H9 (cell line): ENCODE measurements around the gene PASK. TPM values are rescaled to one million over a fixed set of nuclear protein-coding genes. Genes with fewer than 3 reads are reported as not detected.

Source experiments
- DNase-seq: peaks from one replicate; pipeline ENCODE4 v3.0.0-alpha.2; 2017
- H2AFZ ChIP-seq: one replicate; pipeline ENCODE4 v1.6.1; 2013; ENCODE audit warnings: mild to moderate bottlenecking, low read length, control low read depth, moderate library complexity
- H2AK5ac ChIP-seq: 2 replicates; pipeline ENCODE4 v1.6.1; 2013; ENCODE audit warnings: low read length, control low read depth, mixed read lengths; ENCODE audit not compliant: insufficient read length
- H2BK120ac ChIP-seq: one replicate; pipeline ENCODE4 v1.6.1; 2013; ENCODE audit warnings: low read depth, mild to moderate bottlenecking, low read length, control low read depth, inconsistent platforms; ENCODE audit not compliant: poor library complexity, severe bottlenecking
- H2BK12ac ChIP-seq: 2 replicates; pipeline ENCODE4 v1.6.1; 2013; ENCODE audit warnings: low read length, control low read depth, mixed read lengths, low read depth; ENCODE audit not compliant: insufficient read length
- H2BK15ac ChIP-seq: 2 replicates; pipeline ENCODE4 v1.6.1; 2013; ENCODE audit warnings: low read depth, low read length, control low read depth
- H2BK20ac ChIP-seq: one replicate; pipeline ENCODE4 v1.6.1; 2013; ENCODE audit warnings: low read depth, mild to moderate bottlenecking, low read length, control low read depth, inconsistent platforms; ENCODE audit not compliant: poor library complexity, severe bottlenecking
- H2BK5ac ChIP-seq: 2 replicates; pipeline ENCODE4 v1.6.1; 2013; ENCODE audit warnings: low read length, control low read depth, mixed read lengths; ENCODE audit not compliant: insufficient read length
- H3K14ac ChIP-seq: 2 replicates; pipeline ENCODE4 v1.6.1; 2013; ENCODE audit warnings: low read length, control low read depth; ENCODE audit not compliant: insufficient read depth
- H3K18ac ChIP-seq: 2 replicates; pipeline ENCODE4 v1.6.1; 2013; ENCODE audit warnings: low read depth, mild to moderate bottlenecking, mixed read lengths, low read length, control low read depth; ENCODE audit not compliant: insufficient read length
- H3K23ac ChIP-seq: 2 replicates; pipeline ENCODE4 v1.6.1; 2013; ENCODE audit warnings: low read length, control low read depth, mixed read lengths, low read depth; ENCODE audit not compliant: insufficient read length
- H3K23me2 ChIP-seq: 2 replicates; pipeline ENCODE4 v1.6.1; 2013; ENCODE audit warnings: low read depth, mild to moderate bottlenecking, mixed read lengths, low read length, control low read depth; ENCODE audit not compliant: insufficient read length, poor library complexity, severe bottlenecking
- H3K27ac ChIP-seq: 2 replicates; pipeline ENCODE4 v1.5.1; 2013; ENCODE audit warnings: low read length, control low read depth, mixed read lengths, low read depth; ENCODE audit not compliant: insufficient read length
- H3K27me3 ChIP-seq: 2 replicates; pipeline ENCODE4 v1.6.1; 2013; ENCODE audit warnings: low read length, control low read depth, inconsistent platforms; ENCODE audit not compliant: insufficient read depth
- H3K4ac ChIP-seq: 2 replicates; pipeline ENCODE4 v1.6.1; 2013; ENCODE audit warnings: low read depth, mild to moderate bottlenecking, control low read depth, inconsistent platforms, low read length, moderate library complexity
- H3K4me1 ChIP-seq: 2 replicates; pipeline ENCODE4 v1.6.1; 2013; ENCODE audit warnings: low read length, control low read depth, inconsistent platforms; ENCODE audit not compliant: insufficient read depth
- H3K4me2 ChIP-seq: 2 replicates; pipeline ENCODE4 v1.6.1; 2013; ENCODE audit warnings: low read length, control low read depth, mixed read lengths; ENCODE audit not compliant: insufficient read length, insufficient read depth
- H3K56ac ChIP-seq: 2 replicates; pipeline ENCODE4 v1.6.1; 2013; ENCODE audit warnings: low read depth, mild to moderate bottlenecking, mixed read lengths, low read length, control low read depth; ENCODE audit not compliant: insufficient read length
- H3K79me1 ChIP-seq: 2 replicates; pipeline ENCODE4 v1.6.1; 2013; ENCODE audit warnings: low read depth, mild to moderate bottlenecking, moderate library complexity, low read length, control low read depth, inconsistent platforms; ENCODE audit not compliant: insufficient read depth, poor library complexity, severe bottlenecking
- H3K79me2 ChIP-seq: 2 replicates; pipeline ENCODE4 v1.6.1; 2013; ENCODE audit warnings: low read length, control low read depth, inconsistent platforms; ENCODE audit not compliant: insufficient read depth
- H3K9ac ChIP-seq: 2 replicates; pipeline ENCODE4 v1.6.1; 2013; ENCODE audit warnings: low read length, control low read depth, mixed read lengths; ENCODE audit not compliant: insufficient read length; ENCODE audit errors: extremely low read depth
- H3K9me3 ChIP-seq: one replicate; pipeline ENCODE4 v1.6.1; 2013; ENCODE audit warnings: low read depth, low read length, inconsistent platforms; ENCODE audit not compliant: control insufficient read depth
- H3T11ph ChIP-seq: one replicate; pipeline ENCODE4 v1.6.1; 2013; ENCODE audit warnings: mild to moderate bottlenecking, low read length, control low read depth, inconsistent platforms
- H4K20me1 ChIP-seq: one replicate; pipeline ENCODE4 v1.6.1; 2013; ENCODE audit not compliant: control insufficient read depth, insufficient read length, insufficient read depth
- H4K5ac ChIP-seq: 2 replicates; pipeline ENCODE4 v1.6.1; 2013; ENCODE audit warnings: low read depth, mild to moderate bottlenecking, mixed read lengths, low read length, control low read depth; ENCODE audit not compliant: insufficient read length
- H4K8ac ChIP-seq: replicated peaks from 2 replicates; pipeline ENCODE4 v1.6.1; 2013; ENCODE audit warnings: low read length, control low read depth, mixed read lengths, low read depth; ENCODE audit not compliant: insufficient read length
- H4K91ac ChIP-seq: 2 replicates; pipeline ENCODE4 v1.6.1; 2013; ENCODE audit warnings: low read depth, mild to moderate bottlenecking, moderate library complexity, mixed read lengths, low read length, control low read depth; ENCODE audit not compliant: insufficient read length
- H3K27ac Mint-ChIP-seq, 3 experiments: 2 replicates in 2 of 3; 3 replicates in 1 of 3; pipeline ENCODE4 v1.8.0; 2020 to 2021; ENCODE audit warnings: mixed read lengths in 3 of 3, mild to moderate bottlenecking in 1 of 3, moderate library complexity in 1 of 3
- H3K27me3 Mint-ChIP-seq: 2 replicates; pipeline ENCODE4 v1.8.0; 2021; ENCODE audit warnings: low read depth, mild to moderate bottlenecking, moderate library complexity, mixed read lengths
- H3K36me3 Mint-ChIP-seq, 3 experiments: 2 replicates in 2 of 3; 3 replicates in 1 of 3; pipeline ENCODE4 v1.8.0; 2020 to 2021; ENCODE audit warnings: low read depth in 3 of 3, mixed read lengths in 3 of 3; ENCODE audit not compliant: insufficient read depth in 1 of 3
- H3K4me1 Mint-ChIP-seq, 2 experiments: 2 replicates each; pipeline ENCODE4 v1.8.0; 2020; ENCODE audit warnings: mixed read lengths in 2 of 2
- H3K4me3 Mint-ChIP-seq, 2 experiments: 2 replicates in 1 of 2; 3 replicates in 1 of 2; pipeline ENCODE4 v1.8.0; 2020 to 2021; ENCODE audit warnings: mild to moderate bottlenecking in 2 of 2, mixed read lengths in 2 of 2, moderate library complexity in 1 of 2
- H3K9me3 Mint-ChIP-seq, 2 experiments: 2 replicates in 1 of 2; 3 replicates in 1 of 2; pipeline ENCODE4 v1.8.0; 2020; ENCODE audit warnings: mild to moderate bottlenecking in 2 of 2, mixed read lengths in 2 of 2, moderate library complexity in 1 of 2
- CTCF ChIP-seq: fragments of 200-600 bp; sonication (generic); conservative IDR thresholded peaks from 3 replicates; pipeline ENCODE4 v1.8.0; 2021; ENCODE audit warnings: antibody characterized with exemption, mild to moderate bottlenecking
- WGBS: extraction: QIAGEN DNeasy Blood & Tissue Kit; methylation state at CpG from one replicate; pipeline ENCODE4 v1.1.7; 2013; ENCODE audit warnings: missing lambda C conversion rate, low lambda C conversion rate, mixed read lengths; ENCODE audit not compliant: insufficient read length; ENCODE audit errors: extremely low coverage; 5-methylcytosine and 5-hydroxymethylcytosine counted together
- total RNA-seq: library from RNA; stranded (reverse); gene quantifications from 2 replicates; pipeline ENCODE4 v1.2.1, GENCODE V29; 2021

The PASK gene
- total RNA-seq, 1 experiment from 2014 or later: 68.0 TPM

- Mint-ChIP-seq H3K36me3 (peaks cover 0 to 32% (median 24%) of the 10 kb centered on the region in 3 experiments; a peak in 5 of 7 replicates), H3K4me3 (no peak overlapping the region), H3K27me3 (no peaks in the 10 kb centered on the region), H3K4me1 (peaks cover 21 to 24% of the 10 kb centered on the region in 2 experiments), H3K9me3 (no peaks in the 10 kb centered on the region), H3K27ac (no peak overlapping the region)
- TF ChIP-seq CTCF: no peak
- no peak overlapping the region for H2BK20ac ChIP-seq
- H4K5ac ChIP-seq: no peak overlapping the region
- no peak overlapping the region for H2BK120ac ChIP-seq
- H2AFZ ChIP-seq: no peak overlapping the region
- H3K4ac ChIP-seq: no peak overlapping the region
- H3K56ac ChIP-seq: no peak overlapping the region
- no peak overlapping the region for H2BK15ac ChIP-seq
- H2BK12ac ChIP-seq: no peak overlapping the region
- WGBS: no CpG with 5 or more reads among the region's 1 CpG
- H3K27ac ChIP-seq: no peak overlapping the region
- H4K20me1 ChIP-seq: no peaks in the 10 kb centered on the region
- no peak overlapping the region for H3K9ac ChIP-seq
- H3K23ac ChIP-seq: no peak overlapping the region
- no peak overlapping the region for H2AK5ac ChIP-seq
- no peaks in the 10 kb centered on the region for H3K9me3 ChIP-seq
- H4K8ac ChIP-seq: no peak overlapping the region
- H3T11ph ChIP-seq: no peak overlapping the region
- H3K4me1 ChIP-seq: peaks cover 11% of the 10 kb centered on the region; the same call in 1 of the 2 replicates
- no peak for DNase-seq
- no peaks in the 10 kb centered on the region for H3K27me3 ChIP-seq
- H3K18ac ChIP-seq: no peak overlapping the region
- H3K14ac ChIP-seq: no peak overlapping the region
- no peak overlapping the region for H3K4me2 ChIP-seq
- H4K91ac ChIP-seq: no peak overlapping the region
- no peaks in the 10 kb centered on the region for H3K79me2 ChIP-seq
- H3K79me1 ChIP-seq: no peaks in the 10 kb centered on the region
- H3K23me2 ChIP-seq: no peaks in the 10 kb centered on the region
- H2BK5ac ChIP-seq: no peak overlapping the region
These were observed 6.7 kb upstream of the PASK start for GRCh38 chr2:241155936-241156335.
